Astrocyte (in vitro differentiated cells and primary cell): Measurements from ENCODE around the gene DDB1.

Experiments used
- EZH2 ChIP-seq: IDR thresholded peaks from 2 replicates; pipeline ENCODE4 v1.6.1; 2012; ENCODE audit warnings: mild to moderate bottlenecking, low read length, inconsistent platforms; ENCODE audit not compliant: insufficient read depth
- TF ChIP-seq, protein P1 (sequence below): IDR thresholded peaks from 2 replicates; pipeline ENCODE4 v1.5.1; 2011; ENCODE audit warnings: low read depth, mild to moderate bottlenecking, inconsistent platforms, low read length, moderate library complexity; ENCODE audit not compliant: insufficient read depth

DNA sequence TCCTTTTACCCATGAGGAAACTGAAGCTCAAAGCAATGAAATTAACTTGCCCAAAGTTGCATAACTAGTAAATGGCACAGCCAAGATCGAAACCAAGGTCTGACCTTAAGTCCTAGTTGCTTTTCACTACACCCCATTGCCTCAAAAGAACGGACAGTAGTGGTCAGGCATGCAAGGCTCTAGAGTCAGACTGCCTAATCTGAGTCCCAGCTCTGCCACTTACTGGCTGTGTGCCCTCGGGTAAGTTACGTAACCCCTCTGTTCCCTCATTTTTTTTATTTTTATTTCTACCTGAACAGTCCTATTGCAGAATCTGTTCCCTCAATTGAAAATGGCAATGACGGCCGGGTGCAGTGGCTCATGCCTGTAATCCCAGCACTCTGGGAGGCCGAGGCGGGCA, 19.1 kb upstream of the DDB1 start:
- TF ChIP-seq, protein P1, sequence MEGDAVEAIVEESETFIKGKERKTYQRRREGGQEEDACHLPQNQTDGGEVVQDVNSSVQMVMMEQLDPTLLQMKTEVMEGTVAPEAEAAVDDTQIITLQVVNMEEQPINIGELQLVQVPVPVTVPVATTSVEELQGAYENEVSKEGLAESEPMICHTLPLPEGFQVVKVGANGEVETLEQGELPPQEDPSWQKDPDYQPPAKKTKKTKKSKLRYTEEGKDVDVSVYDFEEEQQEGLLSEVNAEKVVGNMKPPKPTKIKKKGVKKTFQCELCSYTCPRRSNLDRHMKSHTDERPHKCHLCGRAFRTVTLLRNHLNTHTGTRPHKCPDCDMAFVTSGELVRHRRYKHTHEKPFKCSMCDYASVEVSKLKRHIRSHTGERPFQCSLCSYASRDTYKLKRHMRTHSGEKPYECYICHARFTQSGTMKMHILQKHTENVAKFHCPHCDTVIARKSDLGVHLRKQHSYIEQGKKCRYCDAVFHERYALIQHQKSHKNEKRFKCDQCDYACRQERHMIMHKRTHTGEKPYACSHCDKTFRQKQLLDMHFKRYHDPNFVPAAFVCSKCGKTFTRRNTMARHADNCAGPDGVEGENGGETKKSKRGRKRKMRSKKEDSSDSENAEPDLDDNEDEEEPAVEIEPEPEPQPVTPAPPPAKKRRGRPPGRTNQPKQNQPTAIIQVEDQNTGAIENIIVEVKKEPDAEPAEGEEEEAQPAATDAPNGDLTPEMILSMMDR: no peak
- no peak for TF ChIP-seq EZH2
